Heart right ventricle (tissue), 16 donors: ENCODE measurements around the gene MOB3B. TPM values are rescaled to one million over a fixed set of nuclear protein-coding genes. Genes with fewer than 3 reads are reported as not detected.

ENCODE experiments used
- ATAC-seq, 8 donors: fragments of 200-7000 bp; cut with Tn5 transposase; one replicate each; pipeline ENCODE4 v1.9.1; 2020; ENCODE audit warnings: mild to moderate bottlenecking in 8 of 8, moderate library complexity in 8 of 8, moderate number of reproducible peaks in 1 of 8
- DNase-seq, 2 donors: peaks; one replicate each; pipeline ENCODE4 v3.0.0-alpha.2; 2020
- H3K27ac ChIP-seq, 10 donors: fragments of 200-600 bp; sonication (generic) in 2 of 10; one replicate each; pipeline versions ENCODE4 v1.5.0 to v1.8.0; 2020 to 2022; ENCODE audit warnings: mild to moderate bottlenecking in 3 of 10
- H3K27me3 ChIP-seq, 7 donors: fragments of 200-600 bp; one replicate each; pipeline ENCODE4 v1.8.0; 2021 to 2022; ENCODE audit warnings: mild to moderate bottlenecking in 2 of 7
- H3K36me3 ChIP-seq, 9 donors: fragments of 200-600 bp; sonication (generic) in 1 of 9; one replicate each; pipeline versions ENCODE4 v1.5.0 to v1.8.0; 2020 to 2022; ENCODE audit warnings: mild to moderate bottlenecking in 2 of 9
- H3K4me1 ChIP-seq, 9 donors: fragments of 200-600 bp; sonication (generic) in 1 of 9; one replicate each; pipeline versions ENCODE4 v1.5.0 to v1.8.0; 2020 to 2022; ENCODE audit warnings: mild to moderate bottlenecking in 4 of 9
- H3K4me3 ChIP-seq, 10 donors: fragments of 200-600 bp; sonication (generic) in 2 of 10; one replicate each; pipeline versions ENCODE4 v1.5.0 to v1.8.0; 2020 to 2022; ENCODE audit warnings: mild to moderate bottlenecking in 7 of 10, moderate library complexity in 2 of 10
- H3K9me3 ChIP-seq, 11 donors: fragments of 200-600 bp in 10 of 11; sonication (generic) in 2 of 11; one replicate each; pipeline versions ENCODE4 v1.5.0 to v1.8.0; 2013 to 2022; ENCODE audit warnings: mild to moderate bottlenecking in 2 of 11, control low read depth in 1 of 11, moderate library complexity in 1 of 11
- CTCF ChIP-seq, 9 donors: fragments of 200-600 bp; sonication (generic) in 2 of 9; IDR thresholded peaks; one replicate each; pipeline versions ENCODE4 v1.5.0 to v1.8.0; 2021 to 2022; ENCODE audit warnings: antibody characterized with exemption in 9 of 9, mild to moderate bottlenecking in 5 of 9, moderate library complexity in 1 of 9
- WGBS, 2 donors: extraction: QIAGEN DNeasy Blood & Tissue Kit; methylation state at CpG; one replicate each; pipeline ENCODE4 v1.1.7; 2013; ENCODE audit warnings: inconsistent platforms in 1 of 2; 5-methylcytosine and 5-hydroxymethylcytosine counted together
- intact Hi-C, 10 donors: fragments of 100-400 bp; cut with DNase I; formaldehyde crosslinking; loops; one replicate each; pipeline versions ENCODE4 v1.11.1 to v1.14.2; 2022
- polyA plus RNA-seq, 2 donors: library from polyadenylated mRNA; stranded (reverse); fragments of 200-250 nt; gene quantifications; one replicate each; pipeline ENCODE4 v1.2.3, GENCODE V29; 2013
- total RNA-seq, 10 donors: library from RNA; stranded (reverse); fragmentation: NEBNext Ultra II Directional in 3 of 10; extraction: Animal tissue kit (Norgen Biotek cat#: 25700) in 3 of 10; gene quantifications; one replicate each; pipeline versions ENCODE4 v1.2.1 to v1.2.4, GENCODE V29; 2021 to 2023
- donor health status: Arrhythmogenic right ventricular cardiomyopathy.
- donor health status: ischemic (EF 13 %, LVEDD 7.1; RV severe dilation, severe dysfunction).
- donor health status: healthy with polysubstance abuse.
- donor health status: DM: no; HTN: yes; CAD: no.
- donor health status: DM: no; HTN: no; CAD: no.
- donor health status: ischemic (EF 25% LVEDD 6.9; RV normal size, moderate dysfunction).
- donor health status: ischemic (EF 25% LVEDD 5.7; RV mildly dilated, moderate dysfunction).
- donor health status: healthy.
- donor health status: DM: yes; HTN: yes; CAD: no.
- donor health status: Ischemic cardiomyopathy.
- donor health status: ischemic (EF 35%, LVEDD 5.7; RV mildly dilated, moderate dysfunction).
- donor health status: nonischemic (EF 11% LVEDD 7.7; RV severe dilation, severe dysfunction).
- donor health status: DM: yes; HTN: yes; CAD: no.
- donor health status: PGD.
- donor health status: ischemic (EF 29% LVEDD 5.4; RV normal size, mild dysfunction).
- donor health status: nonischemic (EF 23%, LVEDD 6.1; RV moderate dilation, normal function).

The MOB3B gene
- total and polyA plus RNA-seq, 12 donors = 0.39 to 2.3 (median 1.3) TPM

GRCh38 chr9:27535701-27536118, 6.1 kb upstream of the MOB3B start:
- no peak for TF ChIP-seq CTCF (IDR thresholded peaks at IDR 0.05)
- WGBS, 2 donors = 77 to 82% methylated on average over 3 of the region's 3 CpGs
- intact Hi-C loops = no loop called here

GRCh38 chr9:27534658-27535209, 5.1 kb upstream of the MOB3B start:
- ATAC-seq (no peak), DNase-seq (no peak)
- no peaks in the 10 kb centered on the region for H3K9me3 ChIP-seq
- 86 to 89% methylated on average over 3 of the region's 3 CpGs for WGBS, 2 donors
- no peak overlapping the region for H3K4me3 ChIP-seq
- H3K27me3 ChIP-seq = no peaks in the 10 kb centered on the region
- intact Hi-C loops = loop anchor here in 2 of 10 donors (5.0 kb wide), 1 partner anchor 202 kb away; no protein-coding TSS in a partner anchor
- TF ChIP-seq CTCF (IDR thresholded peaks at IDR 0.05) = no peak
- peaks cover 0 to 20% (median 0%) of the 10 kb centered on the region in 9 donors for H3K36me3 ChIP-seq
- peaks cover 0 to 26% (median 13%) of the 10 kb centered on the region in 9 donors for H3K4me1 ChIP-seq
- peak overlapping the region in 1 of 10 donors; percentile 19 for H3K27ac ChIP-seq

More at GRCh38 chr9:27535701-27536118, 6.1 kb upstream of the MOB3B start:
- Histone ChIP-seq H3K27me3 (no peaks in the 10 kb centered on the region), H3K4me1 (peaks cover 5 to 32% (median 20%) of the 10 kb centered on the region in 9 donors), H3K4me3 (no peak overlapping the region), H3K9me3 (no peaks in the 10 kb centered on the region), H3K27ac (no peak overlapping the region), H3K36me3 (peaks cover 0 to 20% (median 0%) of the 10 kb centered on the region in 9 donors)
- DNase-seq (no peak), ATAC-seq (no peak)

- H3K9me3 ChIP-seq = no peaks in the 10 kb centered on the region
- WGBS, 2 donors = 55 to 74% methylated on average over 4 of the region's 4 CpGs
- peaks cover 0 to 21% (median 8%) of the 10 kb centered on the region in 9 donors for H3K4me1 ChIP-seq
- DNase-seq = no peak
- no peak overlapping the region for H3K4me3 ChIP-seq
- H3K27me3 ChIP-seq = no peaks in the 10 kb centered on the region
- H3K27ac ChIP-seq = peak overlapping the region in 2 of 10 donors; percentile 19 to 20
- TF ChIP-seq CTCF (IDR thresholded peaks at IDR 0.05) = no peak
- intact Hi-C loops = loop anchor here in 2 of 10 donors (5.0 kb wide), 1 partner anchor 202 kb away; no protein-coding TSS in a partner anchor
- ATAC-seq = peak in 1 of 8 donors; percentile 38
- H3K36me3 ChIP-seq = peaks cover 0 to 20% (median 0%) of the 10 kb centered on the region in 9 donors
Measured at GRCh38 chr9:27534131-27534530, 4.5 kb upstream of the MOB3B start.

- no peak for DNase-seq
- no peak for ATAC-seq
- Histone ChIP-seq H3K27ac (no peak overlapping the region), H3K4me3 (no peak overlapping the region), H3K27me3 (no peaks in the 10 kb centered on the region), H3K4me1 (peaks cover 0 to 16% (median 7%) of the 10 kb centered on the region in 9 donors), H3K9me3 (no peaks in the 10 kb centered on the region), H3K36me3 (peaks cover 0 to 20% (median 0%) of the 10 kb centered on the region in 9 donors)
- intact Hi-C loops = loop anchor here in 2 of 10 donors (5.0 kb wide), 1 partner anchor 201 kb away; no protein-coding TSS in a partner anchor
- WGBS, 2 donors = 89 to 97% methylated on average over 1 of the region's 1 CpG
- no peak for TF ChIP-seq CTCF (IDR thresholded peaks at IDR 0.05)
Measured at GRCh38 chr9:27533311-27533710, 3.7 kb upstream of the MOB3B start.
